ENCODE results near the gene MRPL36. TPM values are rescaled to one million over a fixed set of nuclear protein-coding genes. Genes with fewer than 3 reads are reported as not detected.

MRPL36 gene
- total RNA-seq (10 to 100 TPM; 43.4 to 76.9 (median 49.8) TPM), polyA plus RNA-seq (100 to 1,000 TPM in 1 of 2 donors, 10 to 100 TPM in 1; 45.5 to 126 TPM)
- long read RNA-seq, donor 1, transcript MRPL36-202 (2 exons, 610 nt) = major isoform, 18 of 74 reads
- long read RNA-seq, donor 1, transcript MRPL36-204 (2 exons, 686 nt) = minor isoform, 8 of 74 reads
- long read RNA-seq, donor 1, partial matches to known transcripts = 0 of 74 reads
- long read RNA-seq, donor 1, other reads (novel, unspliced or antisense) = 48 of 74 reads
- long read RNA-seq, donor 2, transcript MRPL36-204 (2 exons, 686 nt) = minor isoform, 12 of 76 reads
- long read RNA-seq, donor 2, transcript MRPL36-202 (2 exons, 610 nt) = major isoform, 19 of 76 reads
- long read RNA-seq, donor 2, partial matches to known transcripts = 0 of 76 reads
- long read RNA-seq, donor 2, other reads (novel, unspliced or antisense) = 45 of 76 reads
- long read RNA-seq, donor 3, partial matches to known transcripts = 1 of 10 reads
- long read RNA-seq, donor 3, other reads (novel, unspliced or antisense) = 0 of 10 reads

DNA sequence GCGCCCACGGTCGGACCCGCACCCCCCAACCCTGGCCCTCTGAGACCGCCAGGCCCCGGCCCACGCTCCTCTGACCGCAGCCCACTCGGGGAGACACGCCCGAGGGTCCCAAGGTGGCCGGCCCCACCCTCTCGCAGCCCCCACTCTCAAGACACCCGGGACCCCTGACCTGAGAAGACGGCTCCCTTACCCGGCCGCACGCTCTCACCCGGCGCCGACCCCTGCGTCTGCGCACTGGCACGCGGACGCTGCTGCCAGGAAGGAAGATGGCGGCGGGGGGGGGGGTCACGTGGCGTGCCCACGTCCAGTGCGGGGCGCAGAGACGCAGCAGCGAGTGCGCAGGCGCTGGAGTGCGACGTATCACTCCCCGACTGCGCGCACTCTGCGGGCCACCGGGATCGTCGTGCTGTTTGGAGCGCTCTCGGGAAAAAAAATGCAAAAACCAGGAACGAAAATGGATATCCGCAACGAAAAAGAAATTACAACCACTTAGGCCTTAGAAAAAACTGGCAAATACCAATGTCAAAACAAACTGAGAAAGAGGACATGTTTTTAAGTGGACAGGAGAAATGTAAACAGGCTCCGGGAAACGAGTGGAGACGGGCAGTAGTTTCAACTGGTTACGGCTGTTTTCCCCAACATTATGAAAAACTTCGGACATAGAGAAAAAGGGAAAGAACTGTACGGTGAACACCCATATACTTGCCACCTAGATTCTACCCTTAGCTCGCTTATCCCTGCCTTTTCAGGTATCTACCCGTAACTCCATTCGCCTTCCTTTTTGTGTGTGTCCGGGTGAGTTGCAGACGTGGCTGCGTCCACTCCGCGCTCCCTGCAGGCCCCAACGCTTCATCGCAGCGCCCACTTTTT is at the start of gene MRPL36:
Gene MRPL36, minus strand, starts transcription at position 236 of the 870 bp plus-strand sequence. CDS start 902 bp downstream, outside the sequence.
- Histone ChIP-seq H3K36me3 (peaks cover 0 to 55% (median 6%) of the 10 kb centered on the region in 9 donors), H3K4me1 (peaks cover 4 to 61% (median 39%) of the 10 kb centered on the region in 9 donors)
- 2 to 3% methylated on average over 59 to 68 of the region's 68 CpGs for WGBS, 2 donors

DNA sequence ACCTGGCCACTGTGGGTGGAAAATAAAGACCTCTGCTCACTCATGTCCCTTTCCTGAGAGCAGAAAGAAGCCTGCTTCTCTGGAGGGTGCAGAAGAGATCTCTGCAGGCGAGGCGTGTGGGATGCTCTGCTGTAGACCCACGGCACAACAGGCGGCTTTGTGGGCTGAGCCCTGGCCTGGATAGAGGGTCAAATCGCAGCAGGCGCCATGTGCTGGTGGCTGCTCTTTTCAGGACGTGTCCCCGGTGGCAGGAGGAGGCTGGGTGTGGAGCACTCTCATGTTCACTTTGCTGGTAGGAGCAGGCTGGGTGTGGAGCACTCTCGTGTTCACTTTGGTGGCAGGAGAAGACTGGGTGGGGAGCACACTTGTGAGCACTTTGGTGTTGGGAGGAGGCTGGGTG is 48.0 kb upstream of the MRPL36 start:
- Histone ChIP-seq H3K4me3 (no peak overlapping the region), H3K4me1 (no peaks in the 10 kb centered on the region), H3K9me3 (no peaks in the 10 kb centered on the region), H3K36me3 (no peaks in the 10 kb centered on the region), H3K27me3 (peaks cover 0 to 40% (median 29%) of the 10 kb centered on the region in 7 donors), H3K27ac (no peak overlapping the region)
- WGBS, 2 donors = 79 to 80% methylated on average over 9 of the region's 9 CpGs
- intact Hi-C loops (cut with DNase I) = no loop called here
- ATAC-seq (no peak), DNase-seq (no peak)
- TF ChIP-seq, protein P1, sequence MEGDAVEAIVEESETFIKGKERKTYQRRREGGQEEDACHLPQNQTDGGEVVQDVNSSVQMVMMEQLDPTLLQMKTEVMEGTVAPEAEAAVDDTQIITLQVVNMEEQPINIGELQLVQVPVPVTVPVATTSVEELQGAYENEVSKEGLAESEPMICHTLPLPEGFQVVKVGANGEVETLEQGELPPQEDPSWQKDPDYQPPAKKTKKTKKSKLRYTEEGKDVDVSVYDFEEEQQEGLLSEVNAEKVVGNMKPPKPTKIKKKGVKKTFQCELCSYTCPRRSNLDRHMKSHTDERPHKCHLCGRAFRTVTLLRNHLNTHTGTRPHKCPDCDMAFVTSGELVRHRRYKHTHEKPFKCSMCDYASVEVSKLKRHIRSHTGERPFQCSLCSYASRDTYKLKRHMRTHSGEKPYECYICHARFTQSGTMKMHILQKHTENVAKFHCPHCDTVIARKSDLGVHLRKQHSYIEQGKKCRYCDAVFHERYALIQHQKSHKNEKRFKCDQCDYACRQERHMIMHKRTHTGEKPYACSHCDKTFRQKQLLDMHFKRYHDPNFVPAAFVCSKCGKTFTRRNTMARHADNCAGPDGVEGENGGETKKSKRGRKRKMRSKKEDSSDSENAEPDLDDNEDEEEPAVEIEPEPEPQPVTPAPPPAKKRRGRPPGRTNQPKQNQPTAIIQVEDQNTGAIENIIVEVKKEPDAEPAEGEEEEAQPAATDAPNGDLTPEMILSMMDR (IDR thresholded peaks at IDR 0.05) = no peak

More for the DNA sequence above, at the start of gene MRPL36:
- Histone ChIP-seq H3K4me3 (peak within 1 kb of the TSS; percentile 75 to 100 (median 92)), H3K27ac (peak within 1 kb of the TSS; percentile 60 to 98 (median 92)), H3K27me3 (no peaks in the 10 kb centered on the region), H3K9me3 (no peaks in the 10 kb centered on the region)
- intact Hi-C loops (cut with DNase I) = loop anchor here in 5 of 10 donors (5.0 to 10.0 kb wide), 4 partner anchors 82 to 147 kb away; partner anchors contain the start of gene IRX4 (in 4 of the 5)
- TF ChIP-seq, protein P1 (IDR thresholded peaks at IDR 0.05) = peak in 1 of 9 donors; percentile 8
- DNase-seq (peak; percentile 94 to 96), ATAC-seq (peak; percentile 86 to 96 (median 94))

DNA sequence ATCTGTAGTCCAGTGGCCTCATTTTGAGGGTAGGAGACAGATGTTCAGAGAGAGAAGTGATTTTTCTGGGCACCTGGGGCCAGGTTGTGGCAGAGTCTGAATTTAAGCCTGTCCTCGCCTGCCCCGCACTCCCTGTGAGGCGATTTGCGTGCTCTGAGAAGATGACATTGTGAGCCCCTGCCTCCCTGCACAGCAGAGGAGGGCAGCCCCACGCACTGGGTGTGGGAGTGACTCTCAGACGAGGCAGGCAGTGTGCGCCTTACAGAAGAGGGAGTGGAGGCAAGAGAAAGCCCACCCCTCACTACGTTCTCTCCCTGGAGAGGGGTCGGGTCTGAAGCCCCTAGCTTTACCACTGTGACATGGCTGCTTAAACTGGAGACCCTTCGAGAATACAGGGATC is 47.4 kb upstream of the MRPL36 start:
- TF ChIP-seq, protein P1 (IDR thresholded peaks at IDR 0.05) = no peak
- 77 to 79% methylated on average over 10 of the region's 10 CpGs for WGBS, 2 donors
- intact Hi-C loops (cut with DNase I) = no loop called here
- no peak overlapping the region for H3K27ac ChIP-seq
- H3K36me3 ChIP-seq = no peaks in the 10 kb centered on the region
- peaks cover 0 to 37% (median 24%) of the 10 kb centered on the region in 7 donors for H3K27me3 ChIP-seq
- ATAC-seq (no peak), DNase-seq (no peak)
- H3K4me3 ChIP-seq = no peak overlapping the region
- no peaks in the 10 kb centered on the region for H3K4me1 ChIP-seq
- no peaks in the 10 kb centered on the region for H3K9me3 ChIP-seq

DNA sequence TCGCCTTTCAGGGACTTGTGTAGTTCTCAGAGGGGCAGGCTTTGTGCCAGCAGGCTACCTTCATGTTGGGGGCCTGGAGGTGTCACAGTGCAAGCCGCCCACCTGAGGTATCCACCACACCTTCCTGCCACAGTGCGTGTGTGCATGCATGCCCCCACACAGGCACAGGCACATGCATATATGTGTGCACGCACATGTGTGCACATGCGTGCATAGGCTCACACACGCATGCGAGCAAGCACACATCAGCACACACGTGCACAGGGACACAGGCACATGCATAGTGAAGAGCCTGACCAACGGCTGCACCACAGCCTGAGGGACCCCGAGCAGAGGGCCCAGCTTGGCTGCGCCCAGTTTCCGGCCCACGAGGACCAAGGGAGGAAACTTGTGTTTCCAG is 46.9 kb upstream of the MRPL36 start:
- H3K9me3 ChIP-seq = no peaks in the 10 kb centered on the region
- ATAC-seq (no peak), DNase-seq (no peak)
- H3K27me3 ChIP-seq = peaks cover 0 to 33% (median 23%) of the 10 kb centered on the region in 7 donors
- TF ChIP-seq, protein P1 (IDR thresholded peaks at IDR 0.05) = no peak
- intact Hi-C loops (cut with DNase I) = no loop called here
- no peak overlapping the region for H3K27ac ChIP-seq
- no peak overlapping the region for H3K4me3 ChIP-seq
- WGBS, 2 donors = 86 to 88% methylated on average over 13 of the region's 13 CpGs
- H3K4me1 ChIP-seq = peaks cover 0 to 4% (median 0%) of the 10 kb centered on the region in 9 donors
- H3K36me3 ChIP-seq = no peaks in the 10 kb centered on the region

All from heart right ventricle (tissue), 16 donors.